ENCODE results near the gene FIGNL2. TPM values are rescaled to one million over a fixed set of nuclear protein-coding genes. Genes with fewer than 3 reads are reported as not detected.

FIGNL2 gene
- total and polyA plus RNA-seq, 4 donors: 0.06 to 0.70 (median 0.33) TPM

DNA sequence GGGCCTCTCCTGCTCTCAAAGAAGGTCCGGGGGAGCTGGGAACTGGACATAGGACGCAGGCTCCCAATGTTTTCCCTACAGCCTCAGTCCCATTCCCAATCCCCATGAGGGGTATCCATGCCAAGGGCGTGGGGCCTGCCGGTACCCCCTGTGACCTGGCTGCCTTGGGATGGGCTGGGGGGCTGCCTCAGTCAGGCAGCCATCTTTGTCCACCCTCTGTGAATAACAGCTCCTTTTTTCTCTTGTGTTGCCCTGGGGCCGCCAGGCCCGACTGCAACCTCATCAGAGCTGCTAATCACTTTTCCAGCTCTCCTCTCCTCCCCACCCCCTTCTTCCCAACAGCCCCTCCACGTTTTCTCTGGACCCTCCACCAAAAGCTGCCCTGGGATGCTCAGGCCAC, 11.2 kb downstream of the FIGNL2 start (continued):
- TF ChIP-seq, protein P1, sequence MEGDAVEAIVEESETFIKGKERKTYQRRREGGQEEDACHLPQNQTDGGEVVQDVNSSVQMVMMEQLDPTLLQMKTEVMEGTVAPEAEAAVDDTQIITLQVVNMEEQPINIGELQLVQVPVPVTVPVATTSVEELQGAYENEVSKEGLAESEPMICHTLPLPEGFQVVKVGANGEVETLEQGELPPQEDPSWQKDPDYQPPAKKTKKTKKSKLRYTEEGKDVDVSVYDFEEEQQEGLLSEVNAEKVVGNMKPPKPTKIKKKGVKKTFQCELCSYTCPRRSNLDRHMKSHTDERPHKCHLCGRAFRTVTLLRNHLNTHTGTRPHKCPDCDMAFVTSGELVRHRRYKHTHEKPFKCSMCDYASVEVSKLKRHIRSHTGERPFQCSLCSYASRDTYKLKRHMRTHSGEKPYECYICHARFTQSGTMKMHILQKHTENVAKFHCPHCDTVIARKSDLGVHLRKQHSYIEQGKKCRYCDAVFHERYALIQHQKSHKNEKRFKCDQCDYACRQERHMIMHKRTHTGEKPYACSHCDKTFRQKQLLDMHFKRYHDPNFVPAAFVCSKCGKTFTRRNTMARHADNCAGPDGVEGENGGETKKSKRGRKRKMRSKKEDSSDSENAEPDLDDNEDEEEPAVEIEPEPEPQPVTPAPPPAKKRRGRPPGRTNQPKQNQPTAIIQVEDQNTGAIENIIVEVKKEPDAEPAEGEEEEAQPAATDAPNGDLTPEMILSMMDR (IDR thresholded peaks at IDR 0.05; ENCODE audit: low read depth, low read length, missing input control): no peak
- no peak for TF ChIP-seq ZBTB33 (IDR thresholded peaks at IDR 0.05)

- no peaks in the 10 kb centered on the region for H3K9me3 ChIP-seq (ENCODE audit: control insufficient read depth in 4 of 4, low read length in 3 of 4)
- no peak overlapping the region for H3K27ac ChIP-seq (ENCODE audit: low read depth in 1 of 2, low read length in 2 of 2)
- H3K9ac ChIP-seq (ENCODE audit: low read depth in 1 of 2, low read length in 2 of 2): no peak overlapping the region
- H3K36me3 ChIP-seq (ENCODE audit: control insufficient read depth in 4 of 4, insufficient read depth in 3 of 4, low read depth in 1 of 4, low read length in 3 of 4): no peaks in the 10 kb centered on the region
- H3K27me3 ChIP-seq (ENCODE audit: control insufficient read depth in 4 of 4, insufficient read depth in 4 of 4, low read length in 3 of 4): no peaks in the 10 kb centered on the region
- 95% methylated on average over 6 of the region's 6 CpGs for WGBS
- no peak for DNase-seq (ENCODE audit: low spot score)
- peaks cover 0 to 5% (median 2%) of the 10 kb centered on the region in 4 donors for H3K4me1 ChIP-seq (ENCODE audit: control insufficient read depth in 4 of 4, insufficient read depth in 4 of 4, low read length in 3 of 4)
- TF ChIP-seq EGR1 (IDR thresholded peaks at IDR 0.05; ENCODE audit: low read depth in 2 of 2): no peak
- no peak for TF ChIP-seq GABPA (IDR thresholded peaks at IDR 0.05 in 1 of 2, conservative IDR thresholded peaks at IDR 0.05 in 1 of 2)
- no peak for TF ChIP-seq RXRA (IDR thresholded peaks at IDR 0.05)
- TF ChIP-seq, protein P2, sequence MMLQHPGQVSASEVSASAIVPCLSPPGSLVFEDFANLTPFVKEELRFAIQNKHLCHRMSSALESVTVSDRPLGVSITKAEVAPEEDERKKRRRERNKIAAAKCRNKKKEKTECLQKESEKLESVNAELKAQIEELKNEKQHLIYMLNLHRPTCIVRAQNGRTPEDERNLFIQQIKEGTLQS (IDR thresholded peaks at IDR 0.05): no peak
- no peak for TF ChIP-seq RAD21 (IDR thresholded peaks at IDR 0.05)
- TF ChIP-seq SP1 (IDR thresholded peaks at IDR 0.05): no peak
- no peak for TF ChIP-seq YY1 (IDR thresholded peaks at IDR 0.05)
- no peak for TF ChIP-seq REST (IDR thresholded peaks at IDR 0.05)
- TF ChIP-seq ZBTB33 (IDR thresholded peaks at IDR 0.05): no peak
- TF ChIP-seq TAF1 (conservative IDR thresholded peaks at IDR 0.05): no peak
- TF ChIP-seq NR2F2 (IDR thresholded peaks at IDR 0.05): no peak
- no peak for TF ChIP-seq JUND (IDR thresholded peaks at IDR 0.05)
- TF ChIP-seq MAX (IDR thresholded peaks at IDR 0.05): no peak
- TF ChIP-seq, protein P1 (IDR thresholded peaks at IDR 0.05; ENCODE audit: low read depth, low read length, missing input control): no peak
- TF ChIP-seq FOXA2 (IDR thresholded peaks at IDR 0.05): no peak
- TF ChIP-seq HNF4A (conservative IDR thresholded peaks at IDR 0.05): no peak
- TF ChIP-seq FOXA1 (IDR thresholded peaks at IDR 0.05): no peak
- no peak for TF ChIP-seq HNF4G (IDR thresholded peaks at IDR 0.05)
- H3K4me3 ChIP-seq (ENCODE audit: low read depth in 1 of 3, low read length in 3 of 3): no peak overlapping the region
Measured at GRCh38 chr12:51836827-51837173, 11.7 kb downstream of the FIGNL2 start.
